ENCODE data around the gene RHBDL3. TPM values are rescaled to one million over a fixed set of nuclear protein-coding genes. Genes with fewer than 3 reads are reported as not detected.

The RHBDL3 gene
- polyA plus RNA-seq, 3 donors = 1.4 to 1.8 (median 1.4) TPM

DNA sequence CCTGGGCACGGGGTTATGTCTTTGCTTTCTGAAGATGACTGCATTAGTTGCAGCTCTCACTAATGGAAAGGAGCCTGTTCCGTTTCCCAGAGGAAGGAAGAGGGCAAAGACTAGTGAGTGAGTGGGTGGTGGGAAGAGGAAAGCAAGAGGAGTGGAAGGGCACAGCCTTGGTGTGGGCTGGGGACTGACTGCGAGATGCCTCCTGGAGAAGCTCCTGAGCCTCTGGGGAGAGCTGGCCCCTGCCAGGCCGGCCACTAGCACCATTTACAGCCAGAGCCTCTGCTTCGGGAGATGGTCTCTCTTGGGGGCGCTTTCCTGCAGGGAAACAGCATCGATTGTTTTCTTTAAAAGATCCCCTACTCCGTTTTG lies 825 bp upstream of the RHBDL3 start:
- DNase-seq = no peak

DNA sequence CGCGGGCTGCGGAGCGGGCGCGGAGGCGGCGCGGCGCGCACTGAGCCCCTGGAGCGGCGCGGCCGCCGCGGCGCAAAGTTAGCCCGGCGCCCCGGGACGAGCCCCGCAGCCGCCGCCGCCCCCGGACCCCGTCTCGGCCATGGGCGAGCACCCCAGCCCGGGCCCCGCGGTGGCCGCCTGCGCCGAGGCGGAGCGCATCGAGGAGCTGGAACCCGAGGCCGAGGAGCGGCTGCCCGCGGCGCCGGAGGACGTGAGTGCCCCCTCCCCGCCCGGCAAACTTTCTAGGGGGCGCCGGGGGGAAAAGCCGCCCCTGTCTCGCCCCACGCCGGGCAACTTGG lies 388 bp downstream of the RHBDL3 start:
- no peak for DNase-seq

DNA sequence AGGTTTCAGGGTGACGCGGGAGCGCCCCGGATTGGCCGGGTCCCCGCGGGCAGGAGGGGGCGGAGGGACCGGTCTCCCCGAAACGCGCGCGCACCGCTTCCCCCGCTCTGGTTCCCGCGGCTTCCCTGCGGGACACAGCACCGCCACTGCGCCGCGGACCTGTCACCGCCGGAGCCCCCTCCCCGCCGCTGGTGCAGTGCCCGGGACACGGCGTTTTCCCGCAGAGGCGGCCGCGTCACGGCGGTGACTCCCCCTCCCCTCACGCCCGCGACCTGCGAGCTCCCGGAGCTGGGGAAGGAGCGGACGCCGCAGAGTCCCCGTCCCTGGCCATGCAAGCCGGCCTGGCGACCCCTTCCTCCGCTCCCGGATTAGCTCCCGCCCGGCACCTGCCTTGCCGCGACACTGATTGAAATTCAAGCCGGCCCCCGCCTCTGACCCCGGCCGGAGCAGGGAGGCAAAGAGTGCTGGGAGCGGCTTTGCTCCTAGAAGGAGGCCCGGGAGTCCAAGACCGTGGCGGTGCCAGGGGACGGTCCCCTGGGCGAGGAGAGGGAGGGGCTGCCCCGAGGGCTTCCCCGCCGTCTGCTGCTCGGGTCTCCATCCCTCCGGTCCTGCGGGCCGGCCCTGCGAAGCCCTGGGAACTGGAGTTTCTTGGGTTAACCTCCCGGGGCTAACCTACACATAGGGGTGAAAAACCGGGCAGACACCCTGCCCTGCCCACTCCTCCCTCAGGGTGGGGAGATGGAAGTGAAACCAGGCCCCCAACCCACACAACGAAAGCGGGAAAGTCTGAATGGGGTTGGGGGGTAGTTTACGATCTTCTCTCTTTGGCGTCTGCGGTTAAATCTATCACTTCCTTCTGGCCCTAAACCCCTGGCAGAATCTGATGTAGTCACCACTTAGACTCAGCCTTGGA lies 1.0 kb downstream of the RHBDL3 start:
- DNase-seq = no peak

DNA sequence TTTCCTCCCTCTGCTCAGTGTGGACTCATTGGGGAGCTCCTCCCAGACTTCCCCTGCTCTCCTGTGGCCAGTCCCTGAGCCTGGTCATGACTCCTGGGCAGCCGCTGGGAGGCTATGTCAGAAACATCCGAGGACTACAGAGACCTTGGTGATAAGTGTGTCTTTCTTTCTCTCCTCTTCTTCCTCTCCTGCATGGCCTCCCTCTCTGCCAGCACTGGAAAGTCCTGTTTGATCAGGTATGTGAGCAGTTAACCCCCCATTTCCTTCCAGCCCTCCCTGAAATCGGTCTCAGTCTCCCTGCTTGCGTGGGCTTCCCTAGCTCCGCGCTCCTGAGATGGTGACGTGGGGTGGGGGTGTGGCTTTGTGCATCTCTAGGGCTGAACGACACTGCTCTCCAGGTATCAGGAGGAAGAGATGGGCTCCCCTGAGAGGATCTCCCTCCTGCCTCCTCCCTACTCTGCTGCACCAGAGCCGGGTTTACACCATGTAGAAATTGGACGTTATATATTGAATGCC lies 2.1 kb downstream of the RHBDL3 start:
- DNase-seq = no peak

DNA sequence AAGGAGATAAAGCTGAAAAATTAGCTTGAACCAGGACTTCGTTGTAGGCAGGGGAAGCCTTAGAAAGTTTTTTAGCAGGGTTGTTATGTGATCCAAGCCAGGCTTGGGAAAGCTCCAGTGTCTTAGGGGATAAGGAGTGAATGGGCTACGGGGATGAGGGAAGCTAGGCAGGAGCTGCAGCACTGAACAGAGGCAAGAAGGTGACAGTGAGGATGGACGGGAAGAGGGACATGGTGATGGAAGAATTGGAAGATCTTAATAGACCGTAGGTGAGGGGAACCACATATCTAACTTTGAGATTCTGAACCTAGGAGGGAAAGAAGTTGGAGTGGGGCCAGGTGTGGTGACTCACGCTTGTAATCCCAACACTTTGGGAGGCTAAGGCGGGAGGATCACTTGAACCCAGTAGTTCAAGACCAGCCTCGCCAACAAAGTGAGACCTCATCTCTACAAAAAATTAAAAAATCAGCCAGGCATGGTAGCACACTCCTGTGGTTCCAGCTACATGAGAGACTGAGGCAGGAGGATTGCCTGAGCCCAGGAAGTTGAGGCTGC lies 3.2 kb downstream of the RHBDL3 start:
- no peak for DNase-seq

DNA sequence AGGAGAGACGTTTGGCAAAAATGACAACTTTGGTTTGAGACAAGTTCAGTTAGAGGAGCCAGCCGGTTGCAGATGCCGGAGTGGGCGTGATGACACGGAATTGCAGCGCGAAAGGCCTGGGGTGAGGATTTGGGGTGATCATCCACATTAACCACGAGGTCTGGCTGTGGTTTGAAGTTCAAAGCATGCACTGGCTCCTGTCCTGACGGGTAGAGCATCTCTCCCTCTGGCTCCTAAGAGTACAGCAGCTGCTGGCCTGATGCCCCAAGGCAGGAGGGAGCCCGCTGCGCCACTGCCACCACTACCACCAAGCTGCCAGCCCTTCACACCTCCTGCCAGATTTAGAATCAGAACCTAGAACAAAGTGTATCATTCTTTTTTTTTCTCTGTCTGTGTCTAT lies 3.7 kb downstream of the RHBDL3 start:
- DNase-seq = no peak

DNA sequence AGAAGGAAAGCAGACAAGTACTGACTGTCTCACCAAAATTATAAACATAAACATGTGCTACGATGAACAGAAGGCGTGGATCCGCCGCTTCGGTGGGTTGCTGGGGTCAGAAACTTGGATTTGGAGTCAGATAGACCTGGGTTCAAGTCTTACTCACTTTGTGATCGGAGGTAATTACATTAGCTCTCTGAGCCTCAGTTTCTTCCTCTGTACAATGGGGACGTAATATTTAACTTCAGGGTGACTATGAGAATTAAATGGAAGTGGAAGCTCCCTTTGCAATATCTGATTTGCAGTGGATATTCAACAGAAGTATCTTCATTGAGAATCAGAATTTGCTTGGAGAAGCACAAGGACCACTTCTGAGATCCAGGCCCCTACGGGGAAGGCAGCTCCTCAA lies 6.2 kb downstream of the RHBDL3 start:
- DNase-seq = no peak

DNA sequence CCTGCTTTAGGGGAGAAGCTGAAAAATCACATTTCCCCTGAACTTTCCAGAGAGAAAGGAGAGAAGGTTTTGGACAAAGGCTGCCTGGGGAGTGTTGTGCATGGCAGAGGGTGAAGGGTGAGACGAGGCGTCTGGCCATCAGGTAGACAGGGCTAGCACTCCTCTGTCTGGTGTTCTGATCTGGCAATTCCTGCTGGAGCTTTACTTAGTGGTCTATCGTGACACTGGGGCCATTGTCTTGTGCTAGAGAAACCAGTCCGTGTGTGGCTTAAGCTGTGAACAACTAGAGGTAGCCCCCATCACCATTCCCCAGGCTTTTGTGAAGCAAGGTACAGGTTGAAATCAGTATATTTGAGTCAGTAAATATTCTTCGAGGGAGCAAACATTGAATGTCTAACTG lies 8.5 kb downstream of the RHBDL3 start:
- DNase-seq = no peak

DNA sequence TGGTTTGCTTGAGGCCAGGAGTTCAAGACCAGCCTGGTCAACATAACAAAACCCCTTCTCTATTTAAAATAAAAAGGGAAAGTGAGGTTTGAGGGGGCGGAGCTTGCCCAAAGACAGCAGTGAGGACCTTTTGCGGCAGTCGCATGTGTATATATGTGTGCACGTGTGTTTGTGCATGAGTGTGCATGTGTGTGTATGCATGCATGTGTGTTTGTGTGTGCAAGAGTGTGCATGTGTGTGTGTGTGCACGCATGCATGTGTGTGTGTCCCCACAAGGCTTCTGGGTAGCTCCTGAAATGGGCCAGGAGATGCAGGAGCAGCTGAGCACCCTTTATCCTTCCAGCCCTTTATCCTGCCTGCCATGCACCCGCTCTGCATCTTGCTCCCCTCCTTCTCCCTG lies 9.0 kb downstream of the RHBDL3 start:
- DNase-seq = no peak

DNA sequence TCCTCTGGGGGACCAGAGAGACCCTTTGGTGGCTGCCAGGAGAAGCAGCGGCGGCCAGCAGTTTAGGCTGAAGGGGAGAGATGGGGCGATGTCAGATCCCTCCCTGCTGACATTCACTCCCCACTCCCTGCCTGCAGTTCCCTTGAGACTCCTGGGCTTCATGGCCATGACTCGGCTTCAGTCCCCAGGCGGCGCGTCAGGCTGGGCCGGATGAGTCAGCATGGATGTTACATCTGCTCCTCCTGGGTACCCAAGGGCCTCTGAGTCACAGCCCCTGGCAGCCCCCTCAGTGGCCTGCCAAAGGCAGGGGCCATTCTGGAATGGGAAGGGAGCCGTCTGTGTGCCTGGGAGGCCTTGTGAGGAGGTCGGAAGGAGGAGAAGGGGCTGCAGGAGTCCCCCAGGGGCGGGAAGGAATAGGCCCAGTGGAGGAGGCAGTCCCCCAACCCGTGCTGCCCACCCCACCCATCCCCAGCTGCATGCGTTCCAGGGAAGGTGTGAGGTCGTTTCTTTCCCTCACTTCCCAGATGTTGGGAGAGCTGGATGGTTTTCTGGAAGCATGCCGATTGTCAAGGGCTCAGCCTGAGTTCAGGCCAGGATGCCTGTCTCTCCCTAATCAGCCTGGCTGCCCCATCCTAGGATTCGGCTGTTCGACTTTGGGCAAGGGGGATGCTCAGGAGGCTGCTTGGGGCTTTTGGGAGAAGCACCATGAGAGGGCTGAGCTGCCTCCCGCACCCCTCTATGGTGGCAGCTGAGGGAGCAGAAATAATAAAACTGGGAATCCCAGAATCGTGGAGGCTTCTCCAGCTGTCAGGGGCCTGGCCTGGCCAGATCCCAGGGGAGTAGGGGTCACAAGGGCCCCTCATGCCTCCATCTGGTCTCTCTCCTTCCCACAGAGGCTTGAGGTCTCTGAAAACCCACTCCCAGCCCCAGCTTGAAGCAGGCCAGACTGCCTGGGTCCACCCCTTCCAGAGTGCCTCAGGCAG lies 9.7 kb downstream of the RHBDL3 start:
- DNase-seq = no peak

DNA sequence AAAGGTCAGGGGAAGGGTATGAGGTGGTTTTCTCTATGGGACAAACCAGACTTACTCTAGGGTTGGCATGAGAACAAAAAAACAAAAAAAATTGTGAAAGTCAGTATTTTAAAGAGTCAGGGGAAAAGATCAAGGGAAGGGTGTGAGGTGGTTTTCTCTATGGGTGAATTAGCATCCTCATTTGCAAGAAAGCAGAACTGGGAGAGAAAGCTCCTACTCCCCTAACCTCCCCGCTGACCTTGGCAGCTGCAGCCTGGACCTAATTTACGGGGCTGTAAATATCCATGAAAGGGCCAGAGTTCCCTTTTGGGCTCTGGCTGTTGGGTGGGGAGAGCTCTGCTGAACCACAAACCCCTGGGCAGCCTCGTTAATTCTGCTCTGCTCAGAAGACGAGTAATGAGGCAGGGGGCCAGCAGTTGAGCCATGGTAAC lies 10.6 kb downstream of the RHBDL3 start:
- peak; percentile 57 for DNase-seq

DNA sequence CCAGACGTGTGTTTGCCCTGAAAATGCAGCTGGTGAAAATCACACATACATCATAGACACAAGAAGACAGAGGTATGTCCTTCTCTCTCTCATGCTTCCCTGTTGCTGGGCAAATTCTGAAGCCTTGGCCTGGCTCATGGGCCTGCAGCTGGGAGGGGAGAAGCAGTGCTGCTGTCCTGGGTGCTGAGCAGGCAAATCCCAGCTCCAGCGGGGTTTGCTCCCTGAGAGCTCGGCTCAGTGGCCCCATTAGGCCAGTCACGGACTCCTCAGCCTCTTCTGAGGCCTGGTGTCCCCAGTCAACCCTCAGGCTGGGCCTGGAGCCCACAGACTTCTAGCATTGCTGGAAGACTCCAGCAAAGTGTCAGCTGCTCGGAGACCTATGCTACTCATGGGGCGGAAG lies 11.7 kb downstream of the RHBDL3 start:
- peak; percentile 57 for DNase-seq

DNA sequence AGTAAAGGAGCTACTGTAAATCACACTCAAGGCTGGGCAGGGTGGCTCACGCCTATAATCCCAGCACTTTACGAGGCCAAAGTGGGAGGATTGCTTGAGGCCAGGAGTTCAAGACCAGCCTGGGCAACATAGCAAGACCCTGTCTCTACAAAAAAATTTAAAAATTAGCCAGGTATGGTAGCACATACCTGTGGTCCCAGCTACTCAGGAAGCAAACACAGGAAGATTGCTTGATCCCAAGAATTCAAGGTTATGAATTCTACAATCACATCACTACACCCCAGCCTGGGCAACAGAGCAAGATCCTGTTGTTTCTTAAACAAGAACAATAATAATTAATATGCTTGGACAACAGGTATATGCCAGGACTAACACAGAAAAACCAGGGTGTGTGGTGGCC lies 13.2 kb downstream of the RHBDL3 start:
- no peak for DNase-seq

DNA sequence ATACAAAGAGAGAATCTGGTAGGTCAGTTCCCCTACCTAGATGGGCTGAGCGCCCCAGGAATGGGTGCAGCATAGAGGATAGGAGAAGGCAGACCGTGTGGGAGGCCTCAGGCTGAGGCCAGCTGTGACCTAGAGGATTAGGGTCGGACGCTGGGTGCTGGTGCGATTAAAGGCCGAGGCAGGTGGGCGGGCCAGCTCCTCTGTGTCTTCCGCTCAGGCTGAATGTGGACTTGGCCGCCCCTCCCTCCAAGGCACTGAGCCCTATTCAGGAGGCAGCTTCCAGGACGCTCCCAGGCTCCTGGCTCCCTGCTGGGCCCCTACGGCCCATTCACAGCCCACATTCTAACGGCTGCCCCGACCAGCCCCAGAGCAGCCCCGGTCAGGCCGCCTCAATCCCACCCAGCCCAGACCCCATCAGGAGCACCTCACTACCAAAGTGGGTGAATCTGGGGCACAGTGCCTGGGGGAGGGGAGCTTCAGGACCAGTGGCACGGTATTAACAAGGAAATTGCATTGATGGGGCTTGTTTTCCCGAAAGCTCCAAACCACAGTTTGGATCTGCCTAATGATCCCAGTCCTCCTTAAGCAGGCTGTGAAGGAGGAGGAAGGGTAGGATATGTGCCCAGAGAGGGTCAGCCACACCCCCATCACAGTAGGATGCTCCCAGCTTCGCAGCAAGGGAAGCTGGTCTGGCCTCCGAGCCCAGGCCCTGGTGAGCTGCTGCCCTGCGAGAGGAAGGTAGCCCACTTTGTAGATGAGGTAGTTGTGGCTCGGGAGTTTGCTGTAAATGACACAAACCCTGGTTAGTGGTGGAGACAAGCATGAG lies 14.5 kb downstream of the RHBDL3 start:
- DNase-seq = no peak

DNA sequence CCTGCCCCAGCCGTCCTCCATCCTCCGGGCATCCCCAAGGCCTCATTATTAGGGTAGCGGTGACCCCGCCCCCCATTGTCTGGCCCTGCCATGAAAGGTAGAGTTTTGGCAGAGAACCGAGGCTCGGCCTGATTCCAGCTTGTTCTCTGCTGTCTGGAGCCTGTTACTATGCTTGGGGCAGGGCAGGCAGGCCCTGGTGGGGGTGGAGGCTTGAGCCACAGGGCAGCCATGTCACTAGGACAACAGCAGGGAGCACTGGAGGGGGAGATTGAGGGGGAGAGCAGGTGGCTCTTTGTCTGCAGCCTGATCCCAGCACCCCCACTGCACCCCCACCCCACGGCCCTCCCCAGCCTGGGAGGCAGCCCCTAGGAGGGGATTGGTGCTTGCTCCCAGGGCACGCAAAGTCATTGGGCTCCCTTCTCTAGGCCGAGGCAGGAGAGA lies 15.4 kb downstream of the RHBDL3 start:
- DNase-seq = no peak

DNA sequence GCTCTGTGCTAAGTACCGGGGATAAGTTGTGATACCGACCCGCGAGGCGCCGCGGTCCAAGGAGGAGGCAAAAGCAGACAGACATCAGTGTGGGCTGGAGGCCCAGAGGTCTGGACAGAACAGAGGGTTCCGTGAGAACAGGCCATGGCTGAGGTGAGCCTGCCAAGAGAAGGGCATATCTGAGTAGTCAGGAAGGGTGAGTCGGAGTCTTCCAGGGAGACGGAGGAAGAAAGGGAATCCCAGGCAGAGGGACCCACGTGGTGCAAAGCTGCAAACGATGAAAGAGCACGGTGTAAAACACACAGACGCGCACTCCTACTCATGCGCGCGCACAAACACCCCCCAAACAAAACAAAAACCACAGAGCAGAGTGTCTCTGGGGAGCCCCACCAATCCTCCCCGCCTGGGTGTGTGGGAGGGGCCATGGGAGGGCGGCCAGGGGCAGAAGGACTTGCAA lies 18.1 kb downstream of the RHBDL3 start:
- no peak for DNase-seq

DNA sequence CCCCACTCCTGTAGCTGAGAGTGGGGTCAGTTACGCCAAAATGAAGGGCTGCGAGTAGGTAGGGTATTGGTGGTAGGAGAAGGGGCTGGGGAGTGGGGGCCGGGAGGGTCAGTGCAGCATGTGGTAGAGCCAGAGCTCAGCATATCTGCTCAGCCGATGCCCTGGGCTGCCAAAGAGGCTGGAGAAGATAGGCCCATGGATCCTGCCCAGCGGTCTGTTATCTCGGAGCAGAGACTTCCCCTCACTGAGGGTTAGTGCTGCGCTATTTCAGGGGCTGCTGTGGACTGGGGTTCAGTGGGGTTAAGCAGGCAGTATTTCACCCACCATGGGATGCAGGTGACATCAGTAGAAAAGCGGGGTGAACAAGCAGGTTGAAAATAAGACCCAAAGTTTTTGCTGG lies 19.7 kb downstream of the RHBDL3 start:
- DNase-seq = no peak

DNA sequence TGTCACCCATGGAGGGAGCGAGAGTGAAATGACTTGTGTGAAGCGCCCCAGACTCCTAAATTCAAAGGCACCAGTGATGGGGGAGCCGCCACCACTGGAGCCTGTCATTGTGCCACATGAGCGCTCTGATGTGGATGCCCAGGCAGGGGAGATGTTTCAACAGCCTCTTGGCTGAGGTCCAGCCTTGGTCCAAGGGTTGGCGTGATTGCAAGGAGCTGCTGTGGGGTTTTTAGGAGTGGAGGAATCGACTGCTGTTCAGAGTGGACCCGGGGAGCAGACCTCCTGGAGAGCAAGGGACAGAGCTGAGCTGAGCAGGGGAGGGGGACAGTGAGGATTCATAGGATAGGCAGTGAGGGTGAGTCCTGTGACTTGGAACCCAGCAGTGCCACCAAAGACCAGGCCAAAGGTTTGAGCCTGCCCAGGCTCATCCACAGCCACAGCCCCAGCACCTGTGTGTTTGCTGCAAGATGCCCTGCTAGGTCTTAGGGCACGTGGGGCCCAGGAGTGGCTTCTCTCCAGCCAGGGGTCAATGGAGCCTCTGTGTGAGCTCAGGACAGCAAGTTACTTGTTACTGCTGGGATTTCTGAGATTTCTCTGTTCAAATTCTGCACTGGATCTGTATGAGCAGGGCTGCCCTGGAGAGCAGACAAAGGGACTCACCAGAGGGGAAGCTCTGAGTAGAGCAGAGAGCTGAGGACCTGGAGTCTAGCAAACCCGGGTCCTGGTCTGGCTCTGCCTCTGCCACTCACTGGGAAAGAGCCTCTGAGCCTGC lies 20.3 kb downstream of the RHBDL3 start:
- DNase-seq = no peak

DNA sequence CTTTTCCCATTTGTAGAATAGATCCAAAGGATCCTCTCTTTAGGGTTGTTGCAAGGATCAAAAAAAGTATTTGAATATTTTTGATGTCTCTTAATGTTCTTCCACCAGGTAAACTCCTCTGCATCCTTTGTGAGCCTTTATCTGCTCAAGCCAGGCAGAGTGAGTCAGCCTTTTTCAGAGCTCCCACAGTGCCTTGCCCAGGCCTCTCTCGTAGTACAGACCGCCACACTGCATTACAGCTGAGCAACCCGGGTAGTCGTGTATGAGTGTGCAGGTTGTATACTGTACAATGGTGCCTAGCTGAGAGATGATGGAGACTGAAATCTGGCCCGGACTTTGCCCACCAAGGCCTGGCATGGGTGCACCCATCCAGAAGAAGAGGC lies 20.9 kb downstream of the RHBDL3 start:
- DNase-seq = no peak

DNA sequence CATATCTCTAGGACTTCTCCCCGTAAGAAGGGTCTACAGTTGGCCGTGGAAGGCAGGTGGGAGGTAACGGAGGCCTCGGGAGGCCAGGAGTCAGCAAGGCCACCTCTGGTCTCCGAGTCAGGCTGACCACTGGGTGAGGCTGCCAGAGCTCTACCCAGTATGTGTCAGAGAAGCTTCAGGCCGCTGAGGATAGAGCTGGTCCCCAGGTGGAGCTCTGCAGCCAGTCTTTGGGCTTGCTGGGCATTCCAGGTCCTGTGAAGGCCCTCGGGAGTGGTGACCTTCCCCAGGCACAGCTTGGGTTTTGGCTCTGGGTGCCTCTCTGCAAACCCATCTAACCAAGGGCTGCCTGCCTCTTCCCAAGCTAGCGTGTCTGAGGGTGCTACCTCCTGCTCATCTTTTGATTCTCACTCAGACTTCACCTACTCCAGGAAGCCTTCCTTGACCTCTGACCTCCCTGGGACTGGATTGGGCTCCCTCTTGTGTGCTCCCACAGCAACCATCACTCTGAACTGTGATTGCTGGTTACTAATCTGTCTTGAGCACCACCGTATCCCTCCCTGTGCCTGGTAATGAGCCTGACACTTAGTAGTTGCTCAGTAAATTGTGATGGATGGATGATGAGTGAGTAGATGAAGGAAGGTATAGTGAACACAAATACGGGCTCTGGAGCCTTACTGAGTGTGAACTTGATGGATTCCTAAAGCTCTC lies 22.3 kb downstream of the RHBDL3 start:
- DNase-seq = no peak

Measured in renal pelvis (tissue), 4 donors.